PC-3 (cell line): ENCODE results near the gene NLRP13. TPM values are rescaled to one million over a fixed set of nuclear protein-coding genes. Genes with fewer than 3 reads are reported as not detected.

Experiments used
- ATAC-seq: fragments of 200-7000 bp; cut with Tn5 transposase; 2 replicates; pipeline ENCODE4 v1.9.1; 2020; ENCODE audit warnings: mild to moderate bottlenecking, moderate library complexity
- BruUV-seq: library from RNA; stranded (reverse); fragments of 400-500 nt; replicated peaks from 2 replicates; lab custom pipeline; 2021; lab: Mats Ljungman, UMichigan
- CTCF ChIA-PET: fragments of 300-600 bp; sonication (Branson Sonifier 250); formaldehyde crosslinking; loops from one replicate; lab custom pipeline; 2022; ENCODE audit warnings: antibody characterized with exemption; lab: Charles Lee
- POLR2A ChIA-PET: fragments of 300-600 bp; sonication (Branson Sonifier 250); formaldehyde crosslinking; loops from one replicate; lab custom pipeline; 2022; ENCODE audit warnings: antibody characterized with exemption; ENCODE audit not compliant: unreplicated experiment; lab: Charles Lee
- DNase-seq: peaks from one replicate; pipeline ENCODE4 v3.0.0-alpha.2; 2015
- H2AFZ ChIP-seq: fragments of 300-600 bp; sonication (generic); 2 replicates; pipeline ENCODE4 v1.6.0; 2016; ENCODE audit warnings: antibody characterized with exemption, low read length
- H3F3A ChIP-seq: fragments of 300-600 bp; sonication (generic); one replicate; pipeline ENCODE4 v1.6.0; 2017; ENCODE audit warnings: antibody characterized with exemption, low read length, control low read depth, mild to moderate bottlenecking; ENCODE audit not compliant: unreplicated experiment
- H3K27ac ChIP-seq: fragments of 300-600 bp; sonication (generic); 2 replicates; pipeline ENCODE4 v1.5.1; 2016; ENCODE audit warnings: mild to moderate bottlenecking, low read length
- H3K27me3 ChIP-seq: fragments of 300-600 bp; sonication (generic); 2 replicates; pipeline ENCODE4 v1.6.1; 2016; ENCODE audit warnings: low read length, mixed read lengths
- H3K36me3 ChIP-seq: fragments of 300-600 bp; sonication (generic); 2 replicates; pipeline ENCODE4 v1.6.1; 2016; ENCODE audit warnings: low read depth, mixed run types, low read length, mixed read lengths
- H3K4me1 ChIP-seq: fragments of 300-600 bp; sonication (generic); 2 replicates; pipeline ENCODE4 v1.5.1; 2016; ENCODE audit warnings: low read length; ENCODE audit not compliant: insufficient read depth
- H3K4me2 ChIP-seq: fragments of 300-600 bp; sonication (generic); 2 replicates; pipeline ENCODE4 v1.6.0; 2016; ENCODE audit warnings: low read length
- H3K4me3 ChIP-seq: fragments of 300-600 bp; sonication (generic); 2 replicates; pipeline ENCODE4 v1.5.1; 2016; ENCODE audit warnings: mild to moderate bottlenecking, low read length, mixed read lengths
- H3K79me2 ChIP-seq: fragments of 300-600 bp; sonication (generic); 2 replicates; pipeline ENCODE4 v1.6.1; 2017; ENCODE audit warnings: low read length, mixed read lengths
- H3K9ac ChIP-seq: fragments of 300-600 bp; sonication (generic); 2 replicates; pipeline ENCODE4 v1.6.0; 2016; ENCODE audit warnings: mild to moderate bottlenecking, low read length
- H3K9me2 ChIP-seq: fragments of 300-600 bp; sonication (generic); replicated peaks from 2 replicates; pipeline ENCODE4 v1.6.1; 2016; ENCODE audit warnings: mixed run types, low read length, mixed read lengths
- H3K9me3 ChIP-seq: fragments of 300-600 bp; sonication (generic); 2 replicates; pipeline ENCODE4 v1.6.1; 2016; ENCODE audit warnings: low read length, mixed read lengths
- H4K20me1 ChIP-seq: fragments of 300-600 bp; sonication (generic); 2 replicates; pipeline ENCODE4 v1.6.1; 2016; ENCODE audit warnings: low read length, mixed read lengths
- EZH2 ChIP-seq: fragments of 300-600 bp; sonication (generic); IDR thresholded peaks from one replicate; pipeline ENCODE4 v1.6.1; 2017; ENCODE audit warnings: antibody characterized with exemption, mild to moderate bottlenecking, low read length; ENCODE audit not compliant: unreplicated experiment
- EZH2phosphoT487 ChIP-seq: fragments of 300-600 bp; sonication (generic); IDR thresholded peaks from 2 replicates; pipeline ENCODE4 v1.6.1; 2018; ENCODE audit warnings: mild to moderate bottlenecking, antibody characterized with exemption, low read length, borderline replicate concordance
- intact Hi-C: fragments of 100-400 bp; cut with micrococcal nuclease; formaldehyde crosslinking; loops from 2 replicates; pipeline ENCODE4 v1.9.0; 2023
- total RNA-seq: library from RNA; depleted of rRNA; stranded (reverse); fragments of >200 nt; gene quantifications from 2 replicates; pipeline ENCODE4 v1.2.3, GENCODE V29; 2014; rRNA removed
- TF ChIP-seq, protein P1 (sequence below): fragments of 300-600 bp; sonication (generic); conservative IDR thresholded peaks from 2 replicates; pipeline ENCODE4 v1.5.1; 2017; ENCODE audit warnings: antibody characterized with exemption, low read depth, mild to moderate bottlenecking, low read length

Gene NLRP13
- total RNA-seq, 1 experiment from 2014 or later, result not detected

- no peak overlapping the region for H3K9ac ChIP-seq
- no peaks in the 10 kb centered on the region for H3F3A ChIP-seq
- DNase-seq (no peak), ATAC-seq (no peak)
- no peak overlapping the region for H3K4me2 ChIP-seq
- TF ChIP-seq EZH2phosphoT487 (no peak), EZH2 (no peak)
- TF ChIP-seq, protein P1, sequence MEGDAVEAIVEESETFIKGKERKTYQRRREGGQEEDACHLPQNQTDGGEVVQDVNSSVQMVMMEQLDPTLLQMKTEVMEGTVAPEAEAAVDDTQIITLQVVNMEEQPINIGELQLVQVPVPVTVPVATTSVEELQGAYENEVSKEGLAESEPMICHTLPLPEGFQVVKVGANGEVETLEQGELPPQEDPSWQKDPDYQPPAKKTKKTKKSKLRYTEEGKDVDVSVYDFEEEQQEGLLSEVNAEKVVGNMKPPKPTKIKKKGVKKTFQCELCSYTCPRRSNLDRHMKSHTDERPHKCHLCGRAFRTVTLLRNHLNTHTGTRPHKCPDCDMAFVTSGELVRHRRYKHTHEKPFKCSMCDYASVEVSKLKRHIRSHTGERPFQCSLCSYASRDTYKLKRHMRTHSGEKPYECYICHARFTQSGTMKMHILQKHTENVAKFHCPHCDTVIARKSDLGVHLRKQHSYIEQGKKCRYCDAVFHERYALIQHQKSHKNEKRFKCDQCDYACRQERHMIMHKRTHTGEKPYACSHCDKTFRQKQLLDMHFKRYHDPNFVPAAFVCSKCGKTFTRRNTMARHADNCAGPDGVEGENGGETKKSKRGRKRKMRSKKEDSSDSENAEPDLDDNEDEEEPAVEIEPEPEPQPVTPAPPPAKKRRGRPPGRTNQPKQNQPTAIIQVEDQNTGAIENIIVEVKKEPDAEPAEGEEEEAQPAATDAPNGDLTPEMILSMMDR, result no peak
- no peaks in the 10 kb centered on the region for H3K36me3 ChIP-seq
- no peaks in the 10 kb centered on the region for H3K4me1 ChIP-seq
- no peak overlapping the region for H2AFZ ChIP-seq
- ChIA-PET POLR2A (no interaction called here), CTCF (no interaction called here)
- H3K27ac ChIP-seq, result no peak overlapping the region
- BruUV-seq, result no TSS peak
- no peaks in the 10 kb centered on the region for H3K79me2 ChIP-seq
- intact Hi-C loops, result no loop called here
- no peak overlapping the region for H3K4me3 ChIP-seq
- peaks cover 54% of the 10 kb centered on the region for H3K27me3 ChIP-seq
- H3K9me3 ChIP-seq, result no peaks in the 10 kb centered on the region; the same call in 1 of the 2 replicates
- no peaks in the 10 kb centered on the region for H4K20me1 ChIP-seq
- 0 out of 2 replicates have a peak, but pooled peaks cover 4% of the 10 kb centered on the region for H3K9me2 ChIP-seq
Observed at GRCh38 chr19:55855160-55855559, 77.0 kb downstream of the NLRP13 start.

Other genes starting within 250 kb of the NLRP13 start
- not detected in 2 replicates for gene NLRP9, start 193.9 kb downstream of the NLRP13 start, total RNA-seq
- not detected in 2 replicates for gene RFPL4A, start 173.2 kb downstream of the NLRP13 start, total RNA-seq
- not detected in 2 replicates for gene RFPL4AL1, start 163.2 kb downstream of the NLRP13 start, total RNA-seq
- gene NLRP11, start 100.3 kb downstream of the NLRP13 start, total RNA-seq, result 0.15 and 0.23 TPM in 2 replicates
- gene NLRP4, start 95.8 kb downstream of the NLRP13 start, total RNA-seq, result not detected in 2 replicates
- gene NLRP8, start 15.5 kb upstream of the NLRP13 start, total RNA-seq, result not detected in 2 replicates
- gene NLRP5, start 54.4 kb upstream of the NLRP13 start, total RNA-seq, result not detected in 2 replicates
- gene ZNF787, start 189.0 kb upstream of the NLRP13 start, total RNA-seq, result 111 and 185 TPM in 2 replicates
- 40.0 and 65.0 TPM in 2 replicates for gene ZNF444, start 209.0 kb upstream of the NLRP13 start, total RNA-seq
- not detected in 2 replicates for gene GALP, start 243.7 kb upstream of the NLRP13 start, total RNA-seq